Measurements from ENCODE around the gene STAT4.

DNA sequence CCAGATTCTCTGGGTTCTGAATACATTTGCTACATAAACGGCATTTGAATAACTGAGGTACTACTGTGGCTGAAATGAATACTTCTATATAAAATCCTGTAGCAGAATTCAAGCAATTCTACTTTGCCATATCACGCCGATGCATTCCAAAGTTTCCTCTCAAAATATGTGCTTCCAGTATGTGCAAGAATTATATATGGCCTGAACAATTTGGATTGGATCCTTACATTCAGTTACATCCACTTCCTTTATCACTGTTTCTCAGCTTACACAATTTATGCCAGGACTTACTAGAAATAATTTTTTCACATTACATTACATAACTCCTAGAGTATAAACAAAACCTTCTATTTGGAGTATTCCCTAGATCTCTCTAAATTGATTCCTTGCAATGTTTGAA lies 46.3 kb upstream of the STAT4 start:
- no peak for TF ChIP-seq SNAI2 (CRISPR knock-in tag; IDR thresholded peaks at IDR 0.05)
- TF ChIP-seq, protein P1, sequence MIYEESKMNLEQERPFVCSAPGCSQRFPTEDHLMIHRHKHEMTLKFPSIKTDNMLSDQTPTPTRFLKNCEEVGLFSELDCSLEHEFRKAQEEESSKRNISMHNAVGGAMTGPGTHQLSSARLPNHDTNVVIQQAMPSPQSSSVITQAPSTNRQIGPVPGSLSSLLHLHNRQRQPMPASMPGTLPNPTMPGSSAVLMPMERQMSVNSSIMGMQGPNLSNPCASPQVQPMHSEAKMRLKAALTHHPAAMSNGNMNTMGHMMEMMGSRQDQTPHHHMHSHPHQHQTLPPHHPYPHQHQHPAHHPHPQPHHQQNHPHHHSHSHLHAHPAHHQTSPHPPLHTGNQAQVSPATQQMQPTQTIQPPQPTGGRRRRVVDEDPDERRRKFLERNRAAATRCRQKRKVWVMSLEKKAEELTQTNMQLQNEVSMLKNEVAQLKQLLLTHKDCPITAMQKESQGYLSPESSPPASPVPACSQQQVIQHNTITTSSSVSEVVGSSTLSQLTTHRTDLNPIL (CRISPR knock-in tag; IDR thresholded peaks at IDR 0.05; ENCODE audit: low read depth): no peak

Data from SK-N-SH treated with all-trans-retinoic acid at 6 μM for 48 hours (cell line).